ENCODE measurements around the gene SARDH. TPM values are rescaled to one million over a fixed set of nuclear protein-coding genes. Genes with fewer than 3 reads are reported as not detected.

SARDH gene
- 17.9 and 25.9 TPM in 2 replicates for total RNA-seq

GRCh38 chr9:133737774-133738639 lies at the start of gene SARDH:
Gene SARDH, minus strand, starts transcription at chr9:133738352. Its CDS starts 4,179 bp downstream, at chr9:133734173.

GRCh38 chr9:133635533-133636531 lies 102.3 kb downstream of the SARDH start, which contains the start of gene DBH:
Gene DBH, plus strand, starts transcription at chr9:133636363. Its CDS starts 9 bp downstream, at chr9:133636372.

Other genes starting within 250 kb of the SARDH start
- not detected in 2 replicates for gene MYMK, start 213.4 kb downstream of the SARDH start, total RNA-seq
- gene ADAMTSL2, start 203.6 kb downstream of the SARDH start, total RNA-seq: 52.5 and 53.6 TPM in 2 replicates
- gene FAM163B, start 129.0 kb downstream of the SARDH start, total RNA-seq: 4.4 and 4.5 TPM in 2 replicates
- gene DBH, start 102.0 kb downstream of the SARDH start, total RNA-seq: not detected in 2 replicates

Data from cardiac atrium fibroblast (primary cell).